RWPE1 (cell line): Measurements from ENCODE around the gene SOST.

ENCODE experiments used
- CTCF ChIA-PET: fragments of 350-600 bp; sonication (Branson Sonifier 250); formaldehyde crosslinking; extraction: SDS; loops from one replicate; lab custom pipeline; 2021; lab: Yijun Ruan, JAX
- POLR2A ChIA-PET: fragments of 400-600 bp; formaldehyde crosslinking; extraction: SDS; loops from one replicate; lab custom pipeline; 2020; ENCODE audit warnings: antibody characterized with exemption; ENCODE audit not compliant: low non-redundant PET; lab: Yijun Ruan, JAX
- DNase-seq: peaks from one replicate; pipeline ENCODE4 v3.0.0; 2012; ENCODE audit warnings: low spot score
- H3K27ac ChIP-seq: fragments of 450-650 bp; 2 replicates; pipeline ENCODE4 v1.5.1; 2017
- TF ChIP-seq, protein P1 (sequence below): fragments of 450-650 bp; conservative IDR thresholded peaks from 2 replicates; pipeline ENCODE4 v1.5.1; 2017; ENCODE audit warnings: low read depth, mild to moderate bottlenecking

Gene SOST

DNA sequence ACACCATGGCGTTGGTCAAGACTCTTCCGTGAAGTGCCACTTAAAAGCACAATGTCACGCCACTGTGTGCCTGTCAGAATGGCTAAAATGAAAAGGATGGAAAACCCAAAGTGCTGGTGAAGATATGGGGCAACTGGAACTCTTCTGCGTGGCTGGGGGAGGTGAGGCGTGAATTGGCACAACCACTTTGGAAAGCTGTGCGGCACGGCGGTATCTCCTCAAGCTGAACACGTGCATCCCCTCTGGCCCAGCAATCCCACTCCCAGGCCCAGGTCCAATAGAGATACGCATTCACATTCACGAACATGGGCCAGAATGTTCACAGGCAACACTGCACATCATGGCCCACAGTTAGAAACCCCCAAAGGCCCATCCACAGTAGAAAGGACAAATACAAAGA lies 11.3 kb upstream of the SOST start:
- TF ChIP-seq, protein P1, sequence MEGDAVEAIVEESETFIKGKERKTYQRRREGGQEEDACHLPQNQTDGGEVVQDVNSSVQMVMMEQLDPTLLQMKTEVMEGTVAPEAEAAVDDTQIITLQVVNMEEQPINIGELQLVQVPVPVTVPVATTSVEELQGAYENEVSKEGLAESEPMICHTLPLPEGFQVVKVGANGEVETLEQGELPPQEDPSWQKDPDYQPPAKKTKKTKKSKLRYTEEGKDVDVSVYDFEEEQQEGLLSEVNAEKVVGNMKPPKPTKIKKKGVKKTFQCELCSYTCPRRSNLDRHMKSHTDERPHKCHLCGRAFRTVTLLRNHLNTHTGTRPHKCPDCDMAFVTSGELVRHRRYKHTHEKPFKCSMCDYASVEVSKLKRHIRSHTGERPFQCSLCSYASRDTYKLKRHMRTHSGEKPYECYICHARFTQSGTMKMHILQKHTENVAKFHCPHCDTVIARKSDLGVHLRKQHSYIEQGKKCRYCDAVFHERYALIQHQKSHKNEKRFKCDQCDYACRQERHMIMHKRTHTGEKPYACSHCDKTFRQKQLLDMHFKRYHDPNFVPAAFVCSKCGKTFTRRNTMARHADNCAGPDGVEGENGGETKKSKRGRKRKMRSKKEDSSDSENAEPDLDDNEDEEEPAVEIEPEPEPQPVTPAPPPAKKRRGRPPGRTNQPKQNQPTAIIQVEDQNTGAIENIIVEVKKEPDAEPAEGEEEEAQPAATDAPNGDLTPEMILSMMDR = no peak
- ChIA-PET POLR2A (no interaction called here), CTCF (interaction anchor here (0.8 to 1.2 kb wide), 2 partner anchors 10 to 96 kb away, joined by 3 to 6 read pairs; no protein-coding TSS in a partner anchor)
- H3K27ac ChIP-seq = no peak overlapping the region
- DNase-seq = no peak

DNA sequence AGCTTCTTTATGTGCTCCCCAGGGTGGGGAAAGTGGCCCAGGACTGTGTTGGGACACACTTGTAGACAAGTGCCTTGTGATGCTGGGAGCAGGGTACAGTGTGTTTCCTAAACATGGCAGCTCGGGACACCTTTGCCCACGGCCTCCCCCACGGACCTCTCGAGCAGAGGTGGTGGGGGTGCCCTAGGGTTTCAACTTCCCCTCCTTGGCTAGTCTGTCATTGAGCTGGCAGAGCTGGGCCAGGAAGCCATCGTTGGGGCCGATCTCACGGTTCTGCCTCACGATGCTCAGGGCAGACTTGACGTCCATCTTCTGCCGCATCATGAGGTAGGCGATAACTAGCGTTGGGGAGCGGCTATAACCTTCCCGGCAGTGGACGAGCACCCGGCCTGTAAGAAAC lies 10.8 kb upstream of the SOST start:
- no peak overlapping the region for H3K27ac ChIP-seq
- CTCF ChIA-PET = interaction anchor here (0.6 to 1.2 kb wide), 3 partner anchors 10 to 96 kb away, joined by 3 to 6 read pairs (median 4); no protein-coding TSS in a partner anchor
- DNase-seq = no peak
- TF ChIP-seq, protein P1 = no peak
- POLR2A ChIA-PET = no interaction called here

DNA sequence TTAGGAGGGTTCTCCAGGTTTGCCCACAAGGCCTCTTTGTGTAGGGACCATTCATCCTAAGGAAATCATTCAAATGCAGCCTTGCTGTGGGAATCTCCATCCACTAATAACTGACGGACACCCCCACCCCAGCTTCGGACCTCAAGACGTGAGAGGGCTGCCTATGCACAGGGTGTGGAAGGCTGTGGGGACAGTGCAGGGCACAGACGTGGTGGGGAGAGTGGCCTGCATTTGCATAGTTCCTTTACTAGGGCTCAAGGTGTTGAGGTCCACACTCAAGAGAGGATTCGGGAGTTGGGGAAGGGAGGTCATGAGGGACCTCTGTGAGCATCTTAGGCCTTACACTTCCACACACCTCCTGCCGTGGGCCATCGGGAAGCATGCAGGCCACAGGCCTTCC lies 10.4 kb upstream of the SOST start:
- TF ChIP-seq, protein P1 = no peak
- CTCF ChIA-PET = interaction anchor here (0.6 to 0.8 kb wide), 3 partner anchors 75 to 285 kb away, joined by 3 to 4 read pairs (median 3); partner anchors contain the start of gene DHX8
- POLR2A ChIA-PET = no interaction called here
- no peak for DNase-seq
- no peak overlapping the region for H3K27ac ChIP-seq

DNA sequence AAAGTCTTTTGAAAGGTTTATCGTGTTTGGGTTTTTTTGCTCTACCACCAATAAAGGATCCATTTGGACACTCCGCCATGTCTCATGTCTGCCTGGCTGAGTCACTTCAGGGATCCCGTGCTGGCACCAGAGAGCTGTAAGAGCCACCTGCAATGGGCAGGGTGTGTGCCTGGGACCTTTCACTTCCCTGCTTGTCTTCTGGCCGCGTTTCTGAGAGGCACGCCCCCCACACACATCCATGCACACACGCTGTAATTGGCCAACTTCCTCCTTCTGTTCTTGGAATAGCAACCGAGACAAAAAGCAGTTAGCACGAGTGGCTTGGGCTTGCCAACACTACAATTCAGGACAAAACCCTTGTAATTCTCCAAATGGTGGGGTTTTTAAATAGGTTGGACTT lies 9.8 kb upstream of the SOST start:
- CTCF ChIA-PET = interaction anchor here (0.5 to 0.7 kb wide), 4 partner anchors 9 to 284 kb away, joined by 3 to 6 read pairs (median 3); partner anchors contain the start of gene DHX8
- no peak overlapping the region for H3K27ac ChIP-seq

DNA sequence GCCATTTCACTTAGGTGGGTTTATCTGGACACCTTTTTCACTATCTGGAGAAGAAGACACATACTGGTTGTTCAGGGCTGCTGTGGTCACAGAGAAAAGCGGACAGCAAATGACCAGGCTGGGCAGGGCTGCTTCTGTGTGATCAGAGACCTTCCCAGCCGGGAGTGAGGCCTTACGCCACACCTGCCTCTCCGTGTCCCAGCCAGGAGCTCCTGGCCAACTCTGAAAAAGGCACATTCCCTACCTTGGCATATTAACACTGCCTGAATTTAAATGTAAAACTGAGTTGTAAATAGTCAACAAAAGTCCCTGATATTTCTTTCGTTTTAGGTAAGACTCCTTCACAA lies 9.1 kb upstream of the SOST start:
- ChIA-PET CTCF (interaction anchor here (0.5 to 2.1 kb wide), 5 partner anchors 10 to 177 kb away, joined by 3 to 11 read pairs (median 7); no protein-coding TSS in a partner anchor), POLR2A (no interaction called here)
- no peak for DNase-seq
- TF ChIP-seq, protein P1 = no peak
- no peak overlapping the region for H3K27ac ChIP-seq

More for the DNA sequence above, 9.8 kb upstream of the SOST start:
- TF ChIP-seq, protein P1 = no peak
- POLR2A ChIA-PET = no interaction called here
- no peak for DNase-seq

DNA sequence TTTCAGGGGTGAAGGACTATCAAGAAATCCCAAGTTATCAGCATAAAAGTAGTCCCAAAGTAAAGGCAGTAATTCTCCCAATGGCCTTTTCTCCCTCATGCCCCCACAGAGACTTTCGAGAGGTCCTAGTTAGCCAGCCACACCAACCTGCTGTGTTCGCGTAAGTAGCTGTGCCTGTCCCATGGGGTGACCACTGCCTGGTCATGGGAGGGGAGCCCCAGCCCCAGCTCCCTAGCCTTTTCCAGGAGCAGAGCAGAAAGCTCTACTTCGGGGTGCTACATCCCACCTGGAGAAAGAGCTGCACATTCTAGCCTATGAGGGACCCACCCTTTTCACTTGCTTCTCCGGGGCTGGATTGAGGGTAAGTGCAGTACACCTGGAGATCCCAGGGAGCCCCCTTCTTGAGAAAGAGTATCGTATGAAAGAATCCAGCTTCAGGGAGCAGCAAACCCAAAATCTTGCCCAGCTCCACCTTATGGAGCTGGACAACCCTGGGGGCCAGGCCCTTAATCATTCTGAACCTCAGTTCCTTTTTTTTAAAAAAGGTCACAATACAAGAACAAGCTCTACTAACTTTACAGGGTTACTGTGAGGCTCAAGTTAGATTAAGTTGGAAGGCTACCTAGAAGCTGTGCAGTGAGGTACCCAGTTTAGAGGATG lies 8.6 kb upstream of the SOST start:
- ChIA-PET CTCF (interaction anchor here (1.4 to 2.1 kb wide), 3 partner anchors 67 to 93 kb away, joined by 7 to 11 read pairs (median 7); no protein-coding TSS in a partner anchor), POLR2A (no interaction called here)
- H3K27ac ChIP-seq = no peak overlapping the region
- TF ChIP-seq, protein P1 = no peak
- DNase-seq = no peak
